Stomach (tissue), 9 donors: ENCODE measurements around the gene NFS1. TPM values are rescaled to one million over a fixed set of nuclear protein-coding genes. Genes with fewer than 3 reads are reported as not detected.
A peak's percentile ranks its signal among the peaks of the same experiment; 100 is the strongest.

Experiments used
- DNase-seq, 2 donors: peaks; one replicate each; pipeline versions ENCODE4 v3.0.0 to v3.0.0-alpha.2; 2013 to 2019
- H3K27ac ChIP-seq, 5 donors: fragments of 200-600 bp in 4 of 5; sonication (generic) in 4 of 5; one replicate each; pipeline ENCODE4 v1.5.1; 2013 to 2019; ENCODE audit warnings: mild to moderate bottlenecking in 1 of 5, moderate library complexity in 1 of 5
- H3K27me3 ChIP-seq, 3 donors: fragments of 200-600 bp; sonication (generic); one replicate each; pipeline ENCODE4 v1.5.1; 2017 to 2019; ENCODE audit warnings: mixed run types in 1 of 3
- H3K36me3 ChIP-seq, 4 donors: fragments of 200-600 bp; sonication (generic); 1 replicate in 3 of 4; 2 replicates in 1 of 4; pipeline ENCODE4 v1.5.1; 2016 to 2019
- H3K4me1 ChIP-seq, 4 donors: fragments of 200-600 bp; sonication (generic); one replicate each; pipeline ENCODE4 v1.5.1; 2016 to 2019
- H3K4me3 ChIP-seq, 4 donors: fragments of 200-600 bp; sonication (generic) in 3 of 4; one replicate each; pipeline ENCODE4 v1.5.1; 2016 to 2019; ENCODE audit warnings: mild to moderate bottlenecking in 1 of 4
- H3K9me3 ChIP-seq, 4 donors: fragments of 200-600 bp; sonication (generic); one replicate each; pipeline ENCODE4 v1.5.1; 2016 to 2019
- EP300 ChIP-seq: sonication (generic); formaldehyde crosslinking; IDR thresholded peaks from one replicate; pipeline ENCODE4 v1.6.1; 2017; ENCODE audit warnings: antibody characterized with exemption
- POLR2A ChIP-seq, 4 donors: fragments of 450-650 bp; IDR thresholded peaks; one replicate each; pipeline ENCODE4 v1.6.1; 2016; ENCODE audit warnings: antibody characterized with exemption in 4 of 4, control low read depth in 2 of 4, mild to moderate bottlenecking in 1 of 4, moderate library complexity in 1 of 4
- POLR2AphosphoS5 ChIP-seq, 3 donors: sonication (generic); formaldehyde crosslinking; IDR thresholded peaks; one replicate each; pipeline ENCODE4 v1.6.1; 2016; ENCODE audit warnings: antibody characterized with exemption in 3 of 3
- whole genome bisulfite sequencing, 5 donors: extraction: QIAGEN DNeasy Blood & Tissue Kit in 3 of 5; methylation state at CpG; one replicate each; pipeline versions ENCODE4 v1.1.5 to v1.1.7; 2013 to 2018; 5-methylcytosine and 5-hydroxymethylcytosine counted together
- intact Hi-C: fragments of 100-400 bp; cut with DNase I; formaldehyde crosslinking; loops from one replicate; pipeline ENCODE4 v1.15.1; 2023; ENCODE audit warnings: low total_unique reads
- polyA plus RNA-seq, 3 donors: library from polyadenylated mRNA; stranded (reverse); fragments of 200-250 nt; gene quantifications; one replicate each; pipeline ENCODE4 v1.2.3, GENCODE V29; 2013
- total RNA-seq, 5 donors: library from RNA; depleted of rRNA; stranded (reverse); fragments of >200 nt; gene quantifications; one replicate each; pipeline versions ENCODE4 v1.1.0 to v1.2.3, GENCODE V29; 2014 to 2016
- TF ChIP-seq, protein P1 (sequence below), 7 experiments: fragments of 450-650 bp in 4 of 7; fragments of 200-600 bp in 3 of 7; sonication (generic) in 3 of 7; IDR thresholded peaks; one replicate each; pipeline ENCODE4 v1.5.1; 2016 to 2019; ENCODE audit warnings: antibody characterized with exemption in 7 of 7, control low read depth in 2 of 7, mild to moderate bottlenecking in 1 of 7
- donor health status: healthy with polysubstance abuse.
- donor health status: Bipolar disorder and iron deficiency.
- donor health status: healthy.

NFS1 gene
- total and polyA plus RNA-seq, 8 donors: 0.58 to 54.2 (median 24.7) TPM

DNA sequence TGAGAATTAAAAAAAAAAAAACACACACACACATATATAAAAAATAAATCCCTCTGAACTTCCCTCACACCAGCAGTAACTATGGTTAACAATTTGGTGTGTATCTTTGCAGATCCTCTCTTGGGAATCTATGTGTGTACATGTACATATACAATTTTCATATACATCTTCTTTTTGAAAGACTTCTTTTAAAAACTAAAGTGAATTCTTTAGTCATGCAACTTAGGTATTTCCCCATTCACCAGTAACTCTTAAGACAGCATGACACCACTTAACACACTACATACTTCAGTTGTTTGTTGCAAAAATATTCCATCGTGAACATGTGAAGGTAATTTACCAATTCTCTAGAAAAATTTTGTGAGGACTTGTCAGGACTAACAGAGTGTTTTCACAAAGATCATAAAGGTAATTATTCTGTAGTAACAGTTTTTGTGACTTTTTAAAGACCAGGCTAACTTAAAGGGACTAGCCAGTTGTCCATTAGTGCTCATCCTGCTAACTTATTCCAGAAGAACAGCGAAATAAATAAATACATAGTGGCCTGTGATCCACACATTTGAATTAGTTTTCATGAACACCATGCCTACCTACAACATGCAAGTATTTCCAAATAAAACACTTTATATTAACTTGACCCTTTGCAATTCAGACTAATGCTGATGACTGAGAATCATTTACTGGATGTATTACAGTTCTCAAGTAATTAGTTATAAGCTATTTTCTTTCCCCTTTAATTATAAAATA lies 30.9 kb upstream of the NFS1 start:
- intact Hi-C loops: loop anchor here (10.0 kb wide), 1 partner anchor 155 kb away; no protein-coding TSS in a partner anchor
- no peak for DNase-seq
- Histone ChIP-seq H3K4me1 (peaks cover 37 to 93% (median 60%) of the 10 kb centered on the region in 4 donors), H3K9me3 (no peaks in the 10 kb centered on the region), H3K27me3 (no peaks in the 10 kb centered on the region), H3K36me3 (peaks cover 86 to 100% (median 99%) of the 10 kb centered on the region in 4 donors), H3K4me3 (peak overlapping the region in 1 of 4 donors; percentile 10), H3K27ac (peak overlapping the region in 3 of 5 donors; percentile 10 to 58 (median 16))
- 59 to 78% (median 61%) methylated on average over 2 of the region's 2 CpGs for WGBS, 5 donors
- TF ChIP-seq POLR2AphosphoS5 (IDR thresholded peaks at IDR 0.05) (no peak), EP300 (no peak), POLR2A (IDR thresholded peaks at IDR 0.05) (no peak)
- TF ChIP-seq, protein P1, sequence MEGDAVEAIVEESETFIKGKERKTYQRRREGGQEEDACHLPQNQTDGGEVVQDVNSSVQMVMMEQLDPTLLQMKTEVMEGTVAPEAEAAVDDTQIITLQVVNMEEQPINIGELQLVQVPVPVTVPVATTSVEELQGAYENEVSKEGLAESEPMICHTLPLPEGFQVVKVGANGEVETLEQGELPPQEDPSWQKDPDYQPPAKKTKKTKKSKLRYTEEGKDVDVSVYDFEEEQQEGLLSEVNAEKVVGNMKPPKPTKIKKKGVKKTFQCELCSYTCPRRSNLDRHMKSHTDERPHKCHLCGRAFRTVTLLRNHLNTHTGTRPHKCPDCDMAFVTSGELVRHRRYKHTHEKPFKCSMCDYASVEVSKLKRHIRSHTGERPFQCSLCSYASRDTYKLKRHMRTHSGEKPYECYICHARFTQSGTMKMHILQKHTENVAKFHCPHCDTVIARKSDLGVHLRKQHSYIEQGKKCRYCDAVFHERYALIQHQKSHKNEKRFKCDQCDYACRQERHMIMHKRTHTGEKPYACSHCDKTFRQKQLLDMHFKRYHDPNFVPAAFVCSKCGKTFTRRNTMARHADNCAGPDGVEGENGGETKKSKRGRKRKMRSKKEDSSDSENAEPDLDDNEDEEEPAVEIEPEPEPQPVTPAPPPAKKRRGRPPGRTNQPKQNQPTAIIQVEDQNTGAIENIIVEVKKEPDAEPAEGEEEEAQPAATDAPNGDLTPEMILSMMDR (IDR thresholded peaks at IDR 0.05): no peak

DNA sequence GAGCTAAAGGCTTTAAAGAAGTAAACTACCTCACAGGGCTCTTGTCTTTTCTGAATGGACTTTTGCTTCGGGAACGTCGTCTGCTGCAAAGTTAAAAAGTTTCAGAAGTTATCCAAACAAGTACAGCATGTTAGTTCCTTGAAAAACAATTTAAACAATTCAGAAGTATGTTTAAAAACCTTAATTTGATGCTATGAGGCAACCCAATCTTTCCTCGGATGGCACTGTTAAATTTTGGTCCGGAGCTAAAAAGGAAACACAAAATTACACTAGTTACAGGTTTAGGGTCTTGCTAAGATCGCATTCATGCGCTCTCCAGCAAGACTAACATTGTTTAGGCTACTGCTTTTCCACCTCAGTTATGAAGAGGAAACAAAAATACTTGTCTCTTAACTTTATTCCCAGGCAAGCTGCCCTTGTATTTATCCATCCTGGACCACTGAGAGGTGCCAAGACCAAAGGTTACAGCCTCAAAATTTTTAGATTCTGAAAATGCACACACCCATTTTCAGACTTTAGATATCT lies 30.2 kb upstream of the NFS1 start:
- H3K4me3 ChIP-seq: no peak overlapping the region
- H3K4me1 ChIP-seq: peaks cover 32 to 90% (median 54%) of the 10 kb centered on the region in 4 donors
- H3K9me3 ChIP-seq: no peaks in the 10 kb centered on the region
- H3K27ac ChIP-seq: peak overlapping the region in 1 of 5 donors; percentile 18
- no peak for TF ChIP-seq EP300
- TF ChIP-seq POLR2AphosphoS5 (IDR thresholded peaks at IDR 0.05): no peak
- TF ChIP-seq, protein P1 (IDR thresholded peaks at IDR 0.05): no peak
- TF ChIP-seq POLR2A (IDR thresholded peaks at IDR 0.05): no peak
- DNase-seq: no peak
- intact Hi-C loops: no loop called here
- no peaks in the 10 kb centered on the region for H3K27me3 ChIP-seq
- WGBS, 5 donors: 62 to 83% (median 71%) methylated on average over 7 of the region's 7 CpGs
- peaks cover 86 to 100% (median 99%) of the 10 kb centered on the region in 4 donors for H3K36me3 ChIP-seq

DNA sequence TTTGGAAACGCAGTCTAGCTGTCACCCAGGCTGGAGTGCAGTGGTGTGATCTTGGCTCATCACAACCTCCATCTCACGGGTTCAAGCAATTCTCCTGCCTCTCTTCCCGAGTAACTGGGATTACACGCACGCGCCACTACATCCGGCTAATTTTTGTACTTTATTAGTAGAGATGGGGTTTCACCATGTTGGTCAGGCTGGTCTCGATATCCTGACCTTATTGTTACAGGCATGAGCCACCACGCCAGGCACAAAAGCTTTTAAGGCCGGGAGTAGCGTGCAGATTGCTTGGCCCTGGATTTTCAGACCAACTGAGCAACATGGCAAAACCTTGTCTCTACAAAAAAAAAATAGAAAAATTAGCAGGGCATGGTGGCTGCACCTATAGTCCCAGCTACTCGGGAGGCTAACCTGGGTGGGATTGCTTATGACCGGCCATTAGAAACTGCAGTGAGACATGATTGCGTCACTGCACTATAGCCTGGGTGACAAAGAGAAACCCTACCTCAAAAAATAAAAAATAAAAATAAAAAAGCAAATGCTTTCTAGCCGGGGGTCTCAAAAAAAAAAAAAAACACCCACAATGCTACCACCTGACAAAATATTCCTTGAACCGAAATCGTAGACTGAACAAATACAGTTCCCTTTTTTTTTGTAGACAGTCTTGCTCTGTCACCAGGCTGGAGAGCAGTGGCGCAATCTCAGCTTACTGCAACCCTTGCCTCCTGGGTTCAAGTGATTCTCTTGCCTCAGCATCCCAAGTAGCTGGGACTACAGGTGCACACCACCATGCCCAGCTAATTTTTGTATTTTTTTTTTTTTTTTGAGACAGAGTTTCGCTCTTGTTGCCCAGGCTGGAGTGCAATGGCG lies 27.9 kb upstream of the NFS1 start:
- peaks cover 94 to 100% (median 100%) of the 10 kb centered on the region in 4 donors for H3K36me3 ChIP-seq
- intact Hi-C loops: no loop called here
- 93 to 95% (median 94%) methylated on average over 20 of the region's 20 CpGs for WGBS, 5 donors

More for the DNA sequence above, 27.9 kb upstream of the NFS1 start:
- Histone ChIP-seq H3K27me3 (no peaks in the 10 kb centered on the region), H3K9me3 (no peaks in the 10 kb centered on the region), H3K27ac (no peak overlapping the region), H3K4me1 (peaks cover 21 to 90% (median 46%) of the 10 kb centered on the region in 4 donors), H3K4me3 (no peak overlapping the region)
- TF ChIP-seq POLR2AphosphoS5 (IDR thresholded peaks at IDR 0.05) (no peak), POLR2A (IDR thresholded peaks at IDR 0.05) (no peak), EP300 (no peak)
- TF ChIP-seq, protein P1 (IDR thresholded peaks at IDR 0.05): no peak
- DNase-seq: no peak
